PC-3 (cell line): Measurements from ENCODE around the gene KLK13. TPM values are rescaled to one million over a fixed set of nuclear protein-coding genes. Genes with fewer than 3 reads are reported as not detected.

ENCODE experiments used
- ATAC-seq: fragments of 200-7000 bp; cut with Tn5 transposase; 2 replicates; pipeline ENCODE4 v1.9.1; 2020; ENCODE audit warnings: mild to moderate bottlenecking, moderate library complexity
- BruUV-seq: library from RNA; stranded (reverse); fragments of 400-500 nt; replicated peaks from 2 replicates; lab custom pipeline; 2021; lab: Mats Ljungman, UMichigan
- CTCF ChIA-PET: fragments of 300-600 bp; sonication (Branson Sonifier 250); formaldehyde crosslinking; loops from one replicate; lab custom pipeline; 2022; ENCODE audit warnings: antibody characterized with exemption; lab: Charles Lee
- POLR2A ChIA-PET: fragments of 300-600 bp; sonication (Branson Sonifier 250); formaldehyde crosslinking; loops from one replicate; lab custom pipeline; 2022; ENCODE audit warnings: antibody characterized with exemption; ENCODE audit not compliant: unreplicated experiment; lab: Charles Lee
- DNase-seq: peaks from one replicate; pipeline ENCODE4 v3.0.0-alpha.2; 2015
- H2AFZ ChIP-seq: fragments of 300-600 bp; sonication (generic); 2 replicates; pipeline ENCODE4 v1.6.0; 2016; ENCODE audit warnings: antibody characterized with exemption, low read length
- H3F3A ChIP-seq: fragments of 300-600 bp; sonication (generic); one replicate; pipeline ENCODE4 v1.6.0; 2017; ENCODE audit warnings: antibody characterized with exemption, low read length, control low read depth, mild to moderate bottlenecking; ENCODE audit not compliant: unreplicated experiment
- H3K27ac ChIP-seq: fragments of 300-600 bp; sonication (generic); 2 replicates; pipeline ENCODE4 v1.5.1; 2016; ENCODE audit warnings: mild to moderate bottlenecking, low read length
- H3K27me3 ChIP-seq: fragments of 300-600 bp; sonication (generic); 2 replicates; pipeline ENCODE4 v1.6.1; 2016; ENCODE audit warnings: low read length, mixed read lengths
- H3K36me3 ChIP-seq: fragments of 300-600 bp; sonication (generic); 2 replicates; pipeline ENCODE4 v1.6.1; 2016; ENCODE audit warnings: low read depth, mixed run types, low read length, mixed read lengths
- H3K4me1 ChIP-seq: fragments of 300-600 bp; sonication (generic); 2 replicates; pipeline ENCODE4 v1.5.1; 2016; ENCODE audit warnings: low read length; ENCODE audit not compliant: insufficient read depth
- H3K4me2 ChIP-seq: fragments of 300-600 bp; sonication (generic); 2 replicates; pipeline ENCODE4 v1.6.0; 2016; ENCODE audit warnings: low read length
- H3K4me3 ChIP-seq: fragments of 300-600 bp; sonication (generic); 2 replicates; pipeline ENCODE4 v1.5.1; 2016; ENCODE audit warnings: mild to moderate bottlenecking, low read length, mixed read lengths
- H3K79me2 ChIP-seq: fragments of 300-600 bp; sonication (generic); 2 replicates; pipeline ENCODE4 v1.6.1; 2017; ENCODE audit warnings: low read length, mixed read lengths
- H3K9ac ChIP-seq: fragments of 300-600 bp; sonication (generic); 2 replicates; pipeline ENCODE4 v1.6.0; 2016; ENCODE audit warnings: mild to moderate bottlenecking, low read length
- H3K9me2 ChIP-seq: fragments of 300-600 bp; sonication (generic); replicated peaks from 2 replicates; pipeline ENCODE4 v1.6.1; 2016; ENCODE audit warnings: mixed run types, low read length, mixed read lengths
- H3K9me3 ChIP-seq: fragments of 300-600 bp; sonication (generic); 2 replicates; pipeline ENCODE4 v1.6.1; 2016; ENCODE audit warnings: low read length, mixed read lengths
- H4K20me1 ChIP-seq: fragments of 300-600 bp; sonication (generic); 2 replicates; pipeline ENCODE4 v1.6.1; 2016; ENCODE audit warnings: low read length, mixed read lengths
- EZH2 ChIP-seq: fragments of 300-600 bp; sonication (generic); IDR thresholded peaks from one replicate; pipeline ENCODE4 v1.6.1; 2017; ENCODE audit warnings: antibody characterized with exemption, mild to moderate bottlenecking, low read length; ENCODE audit not compliant: unreplicated experiment
- EZH2phosphoT487 ChIP-seq: fragments of 300-600 bp; sonication (generic); IDR thresholded peaks from 2 replicates; pipeline ENCODE4 v1.6.1; 2018; ENCODE audit warnings: mild to moderate bottlenecking, antibody characterized with exemption, low read length, borderline replicate concordance
- intact Hi-C: fragments of 100-400 bp; cut with micrococcal nuclease; formaldehyde crosslinking; loops from 2 replicates; pipeline ENCODE4 v1.9.0; 2023
- total RNA-seq: library from RNA; depleted of rRNA; stranded (reverse); fragments of >200 nt; gene quantifications from 2 replicates; pipeline ENCODE4 v1.2.3, GENCODE V29; 2014
- TF ChIP-seq, protein P1 (sequence below): fragments of 300-600 bp; sonication (generic); conservative IDR thresholded peaks from 2 replicates; pipeline ENCODE4 v1.5.1; 2017; ENCODE audit warnings: antibody characterized with exemption, low read depth, mild to moderate bottlenecking, low read length

The KLK13 gene
- total RNA-seq, 1 experiment from 2014 or later = not detected

GRCh38 chr19:51010066-51010795 lies 54.7 kb downstream of the KLK13 start:
- H3K79me2 ChIP-seq = no peaks in the 10 kb centered on the region
- H3F3A ChIP-seq = no peaks in the 10 kb centered on the region
- no peak overlapping the region for H3K4me3 ChIP-seq
- no TSS peak for BruUV-seq
- CTCF ChIA-PET = no interaction called here
- intact Hi-C loops = no loop called here
- H3K9ac ChIP-seq = no peak overlapping the region
- H3K4me1 ChIP-seq = peaks cover 19% of the 10 kb centered on the region; the same call in 1 of the 2 replicates
- no peaks in the 10 kb centered on the region for H3K27me3 ChIP-seq
- H3K4me2 ChIP-seq = no peak overlapping the region
- TF ChIP-seq, protein P1, sequence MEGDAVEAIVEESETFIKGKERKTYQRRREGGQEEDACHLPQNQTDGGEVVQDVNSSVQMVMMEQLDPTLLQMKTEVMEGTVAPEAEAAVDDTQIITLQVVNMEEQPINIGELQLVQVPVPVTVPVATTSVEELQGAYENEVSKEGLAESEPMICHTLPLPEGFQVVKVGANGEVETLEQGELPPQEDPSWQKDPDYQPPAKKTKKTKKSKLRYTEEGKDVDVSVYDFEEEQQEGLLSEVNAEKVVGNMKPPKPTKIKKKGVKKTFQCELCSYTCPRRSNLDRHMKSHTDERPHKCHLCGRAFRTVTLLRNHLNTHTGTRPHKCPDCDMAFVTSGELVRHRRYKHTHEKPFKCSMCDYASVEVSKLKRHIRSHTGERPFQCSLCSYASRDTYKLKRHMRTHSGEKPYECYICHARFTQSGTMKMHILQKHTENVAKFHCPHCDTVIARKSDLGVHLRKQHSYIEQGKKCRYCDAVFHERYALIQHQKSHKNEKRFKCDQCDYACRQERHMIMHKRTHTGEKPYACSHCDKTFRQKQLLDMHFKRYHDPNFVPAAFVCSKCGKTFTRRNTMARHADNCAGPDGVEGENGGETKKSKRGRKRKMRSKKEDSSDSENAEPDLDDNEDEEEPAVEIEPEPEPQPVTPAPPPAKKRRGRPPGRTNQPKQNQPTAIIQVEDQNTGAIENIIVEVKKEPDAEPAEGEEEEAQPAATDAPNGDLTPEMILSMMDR = no peak
- TF ChIP-seq EZH2 (no peak), EZH2phosphoT487 (no peak)
- no peak overlapping the region for H3K27ac ChIP-seq
- H2AFZ ChIP-seq = no peak overlapping the region
- H4K20me1 ChIP-seq = no peaks in the 10 kb centered on the region
- no peaks in the 10 kb centered on the region for H3K9me2 ChIP-seq
- H3K36me3 ChIP-seq = no peaks in the 10 kb centered on the region
- DNase-seq = peak; percentile 43
- 0 out of 2 replicates have a peak, but pooled peaks cover 4% of the 10 kb centered on the region for H3K9me3 ChIP-seq
- no peak; the same call in 1 of the 2 replicates for ATAC-seq
- POLR2A ChIA-PET = no interaction called here

GRCh38 chr19:51009061-51009891 lies 55.6 kb downstream of the KLK13 start:
- Histone ChIP-seq H3K9me3 (0 out of 2 replicates have a peak, but pooled peaks cover 4% of the 10 kb centered on the region), H3K79me2 (no peaks in the 10 kb centered on the region), H3K9ac (no peak overlapping the region), H3K4me1 (peaks cover 19% of the 10 kb centered on the region; the same call in 1 of the 2 replicates), H3K4me2 (no peak overlapping the region), H2AFZ (no peak overlapping the region), H4K20me1 (no peaks in the 10 kb centered on the region), H3K27ac (no peak overlapping the region), H3K9me2 (no peaks in the 10 kb centered on the region), H3K27me3 (no peaks in the 10 kb centered on the region), H3K4me3 (no peak overlapping the region), H3K36me3 (no peaks in the 10 kb centered on the region), H3F3A (no peaks in the 10 kb centered on the region)
- ATAC-seq (no peak), DNase-seq (no peak)
- intact Hi-C loops = no loop called here
- no peak for TF ChIP-seq EZH2phosphoT487
- TF ChIP-seq, protein P1 = no peak
- POLR2A ChIA-PET = no interaction called here
- no TSS peak for BruUV-seq
- CTCF ChIA-PET = no interaction called here
